Ecto neural progenitor cell (in vitro differentiated cells): ENCODE data around the gene JAKMIP3.

Experiments used
- DNase-seq: peaks from one replicate; pipeline ENCODE4 v3.0.0-alpha.2; 2018; ENCODE audit warnings: low spot score

JAKMIP3 gene

DNA sequence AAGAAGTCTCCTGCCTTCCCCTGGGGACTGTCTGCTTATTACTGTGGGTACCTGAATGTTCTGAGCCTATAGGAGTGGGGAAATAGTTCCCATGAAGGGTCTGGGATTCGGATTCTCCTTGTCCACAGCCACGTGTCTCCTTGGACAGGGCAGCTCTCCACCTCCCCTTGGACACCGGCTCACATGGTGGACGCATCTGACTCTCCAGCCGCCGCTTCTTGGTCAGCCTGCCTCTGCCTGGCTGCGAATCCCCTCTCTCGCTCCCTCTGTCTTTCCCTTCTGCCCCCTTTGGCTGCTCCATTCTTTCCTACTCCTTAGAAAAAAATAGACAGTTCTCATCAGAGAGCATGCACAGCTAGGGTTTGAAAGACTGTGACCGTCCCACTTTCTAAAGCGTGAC is 46.9 kb downstream of the JAKMIP3 start:
- DNase-seq, result no peak

DNA sequence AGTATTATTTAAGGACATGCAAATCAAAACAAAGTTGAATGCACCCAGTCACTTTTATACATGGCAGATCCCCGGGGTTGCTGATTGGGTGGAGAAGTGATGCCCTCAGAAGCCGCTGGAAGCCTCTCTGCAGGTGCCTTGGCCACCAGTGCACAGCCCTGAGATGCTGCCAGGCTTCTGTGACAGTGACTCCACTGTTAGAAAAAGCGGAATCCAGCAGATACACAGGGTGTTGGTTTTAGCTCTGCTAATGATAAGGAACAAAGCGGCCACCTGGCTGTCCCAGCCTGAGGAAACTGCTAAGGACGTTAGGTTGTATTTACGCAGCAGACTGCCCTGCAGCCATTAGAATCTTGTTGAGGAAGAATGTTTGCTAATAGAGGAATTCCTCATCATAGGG is 47.5 kb downstream of the JAKMIP3 start:
- DNase-seq, result no peak

DNA sequence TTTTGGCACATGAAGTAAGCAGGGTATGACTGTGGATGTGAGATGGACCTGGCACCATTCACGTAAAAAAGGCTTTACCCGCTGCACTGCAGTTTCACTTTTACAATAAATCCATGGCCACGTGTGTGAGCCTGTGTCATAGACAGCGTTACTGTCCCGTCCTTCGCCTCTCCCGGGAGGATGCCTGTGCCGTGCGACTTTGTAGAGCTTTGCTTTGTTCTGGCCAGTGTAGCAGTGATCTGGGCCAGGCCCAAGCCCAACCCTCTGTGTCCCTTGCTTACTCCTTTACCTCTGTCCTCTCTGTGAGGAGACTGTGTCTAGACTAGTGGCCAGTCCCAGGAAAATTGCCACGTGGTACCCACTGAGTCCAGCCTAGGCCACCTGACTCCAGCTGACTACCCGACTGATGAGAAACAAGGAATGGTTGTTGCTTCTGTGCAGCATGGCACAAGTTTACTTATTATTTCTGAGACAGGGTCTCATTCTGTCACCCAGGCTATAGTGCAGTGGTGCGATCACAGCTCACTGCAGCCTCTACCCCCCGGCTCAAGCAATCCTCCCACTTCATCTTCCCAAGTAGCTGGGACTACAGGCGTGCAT is 48.1 kb downstream of the JAKMIP3 start:
- DNase-seq, result no peak

DNA sequence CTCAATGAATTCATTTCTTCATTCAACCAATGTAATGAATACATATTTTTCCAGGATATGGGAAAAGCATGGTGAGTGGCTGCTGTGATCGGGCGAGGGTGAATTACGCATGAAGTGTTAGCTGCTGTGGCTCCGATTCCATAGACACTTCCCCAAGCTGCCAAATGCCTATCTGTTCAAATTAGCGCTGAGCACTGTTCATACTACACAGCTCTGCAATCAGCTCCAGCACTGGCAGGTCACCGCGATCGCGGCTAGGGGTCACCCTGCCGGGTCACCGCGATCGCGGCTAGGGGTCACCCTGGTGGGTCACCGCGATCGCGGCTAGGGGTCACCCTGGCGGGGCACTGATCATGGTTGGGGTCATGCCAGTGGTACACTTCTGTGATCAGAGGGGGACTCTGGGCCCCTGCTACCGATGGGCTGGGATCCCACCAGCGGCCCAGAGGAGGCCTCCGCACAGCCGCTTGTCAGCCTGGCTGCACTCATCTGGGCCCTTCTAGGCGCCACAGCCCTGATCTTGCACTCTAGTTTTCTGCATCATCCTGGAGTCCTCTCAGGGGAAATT is 49.3 kb downstream of the JAKMIP3 start:
- DNase-seq, result no peak
